Measurements from ENCODE around the gene HOXB2.
A peak's percentile ranks its signal among the peaks of the same experiment; 100 is the strongest.

Gene HOXB2

GRCh38 chr17:48539177-48539576 lies 5.7 kb downstream of the HOXB2 start:
- no peak for DNase-seq

GRCh38 chr17:48537316-48537715 lies 7.6 kb downstream of the HOXB2 start:
- DNase-seq = no peak

- peak in 1 of 2 donors; percentile 24 for DNase-seq
These were observed 8.9 kb downstream of the HOXB2 start for GRCh38 chr17:48535793-48536559.

DNA sequence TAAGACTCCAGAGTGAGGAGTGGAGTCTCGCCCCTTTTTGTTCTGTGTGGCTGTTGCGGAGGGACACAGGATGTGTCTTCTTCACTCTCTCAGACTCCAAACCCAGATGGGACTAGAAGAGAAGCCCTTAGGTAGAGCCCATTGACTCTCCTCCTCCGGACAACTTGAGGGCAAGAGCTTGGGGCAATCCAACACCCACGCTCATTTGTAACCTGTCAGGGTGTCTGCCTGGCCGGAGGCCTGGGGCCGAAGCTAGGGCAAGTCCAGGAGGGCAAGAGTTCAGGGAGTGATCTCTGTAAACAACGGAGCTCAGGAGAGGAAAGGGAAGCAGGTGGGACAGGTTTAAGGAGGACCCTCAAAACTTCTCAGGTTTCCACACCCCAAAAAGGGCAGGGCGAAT lies 12.6 kb downstream of the HOXB2 start:
- DNase-seq = no peak

DNA sequence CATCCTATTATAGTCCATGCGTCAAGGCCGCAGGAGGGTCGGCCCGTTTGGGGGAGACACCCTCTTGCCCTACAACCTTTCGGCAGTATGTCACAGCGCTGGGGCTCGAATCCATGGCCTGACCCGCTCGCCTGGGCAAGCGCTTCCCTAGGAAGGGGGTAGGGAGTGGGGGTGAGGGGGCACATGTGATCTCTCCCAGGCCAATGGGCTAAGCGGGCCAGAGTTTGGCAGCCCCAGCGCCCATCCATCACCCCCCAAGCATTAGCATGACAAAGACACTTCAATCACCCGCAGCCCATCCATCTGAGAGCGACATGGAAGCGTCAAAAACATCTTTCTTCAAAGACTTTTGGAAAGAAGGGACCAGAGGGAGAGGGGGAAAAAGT lies 14.0 kb downstream of the HOXB2 start, which contains the start of gene HOXB1:
TSS of gene HOXB1 (minus strand) at position 125 of the 386 bp plus-strand sequence. CDS start at position 18, 107 bp downstream.
- DNase-seq = no peak

- no peak for DNase-seq
These were observed 14.6 kb downstream of the HOXB2 start for GRCh38 chr17:48530208-48530886.

GRCh38 chr17:48529683-48530009 lies 15.3 kb downstream of the HOXB2 start:
- no peak for DNase-seq

DNA sequence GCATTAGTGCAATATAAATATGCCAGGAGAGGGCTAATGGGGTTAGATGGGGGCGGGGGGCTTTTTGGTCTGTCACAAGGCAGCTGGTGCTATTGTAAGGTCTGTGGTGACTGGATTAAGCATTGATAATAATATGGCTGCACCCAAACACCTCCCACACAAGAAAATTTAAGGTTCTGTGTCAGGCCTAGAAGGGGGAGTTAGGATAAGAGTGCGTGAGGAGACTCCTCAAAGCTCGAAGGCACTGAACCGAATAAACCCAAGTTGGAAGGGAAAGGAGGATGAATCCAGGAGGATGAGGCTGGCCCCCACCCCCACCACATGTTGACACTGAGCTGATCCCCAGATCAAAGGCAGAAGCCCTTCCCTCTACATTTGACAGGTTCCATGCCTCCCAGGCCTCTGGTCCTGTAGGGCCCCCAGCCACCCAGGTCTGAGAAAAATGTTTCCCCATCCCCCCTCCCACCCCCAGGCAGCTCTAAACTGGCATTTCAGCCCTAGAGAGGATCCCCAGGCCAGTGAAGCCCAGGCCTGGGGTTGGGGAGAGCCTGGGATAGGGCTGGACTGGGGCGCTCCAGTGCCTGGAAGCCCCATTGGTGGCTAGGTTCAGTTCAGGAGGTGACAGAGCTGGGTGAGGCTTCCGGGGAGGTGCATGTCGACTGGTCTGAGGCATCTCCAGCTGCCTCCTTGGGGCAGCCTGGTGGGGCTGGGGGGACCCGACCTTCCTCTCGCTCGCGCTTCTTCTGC lies 15.8 kb downstream of the HOXB2 start:
- DNase-seq = no peak

DNA sequence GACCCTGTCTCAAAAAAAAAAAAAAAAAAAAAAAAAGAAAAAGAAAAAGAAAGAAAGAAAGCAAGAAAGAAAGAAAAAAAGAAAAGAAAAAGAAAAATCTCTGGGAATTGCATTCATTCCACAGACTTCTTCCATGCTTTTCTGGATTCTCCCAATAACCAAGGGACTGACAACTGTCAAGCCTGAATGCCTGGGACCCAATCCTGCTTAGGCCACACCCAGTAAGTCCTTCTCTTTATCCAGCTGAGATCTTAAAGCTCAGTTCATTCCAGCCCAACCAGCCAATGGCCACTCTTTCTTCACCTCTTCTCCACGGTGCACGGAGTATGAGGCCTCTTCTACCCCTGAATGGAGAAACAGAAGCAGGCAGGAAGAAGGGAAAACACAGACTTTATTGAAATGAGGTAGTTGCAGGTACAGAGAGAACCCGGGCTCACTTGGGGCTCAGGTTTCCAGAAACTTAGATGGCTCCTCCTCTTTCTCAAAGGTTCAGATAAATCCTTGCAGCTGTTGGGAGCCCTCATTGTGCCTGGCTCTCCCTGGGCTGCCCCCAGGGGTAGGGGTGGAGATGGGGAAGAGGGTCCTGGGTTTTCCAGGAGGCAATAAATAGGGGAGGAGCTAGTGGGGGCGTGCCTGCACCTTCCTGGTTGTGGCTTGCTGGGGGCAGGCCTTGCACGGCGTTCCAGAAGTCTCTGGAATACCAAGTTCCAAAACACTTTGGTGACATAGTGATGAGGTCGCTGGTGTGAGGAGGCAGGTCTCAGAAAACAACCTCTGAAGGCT lies 16.6 kb downstream of the HOXB2 start:
- no peak for DNase-seq

DNA sequence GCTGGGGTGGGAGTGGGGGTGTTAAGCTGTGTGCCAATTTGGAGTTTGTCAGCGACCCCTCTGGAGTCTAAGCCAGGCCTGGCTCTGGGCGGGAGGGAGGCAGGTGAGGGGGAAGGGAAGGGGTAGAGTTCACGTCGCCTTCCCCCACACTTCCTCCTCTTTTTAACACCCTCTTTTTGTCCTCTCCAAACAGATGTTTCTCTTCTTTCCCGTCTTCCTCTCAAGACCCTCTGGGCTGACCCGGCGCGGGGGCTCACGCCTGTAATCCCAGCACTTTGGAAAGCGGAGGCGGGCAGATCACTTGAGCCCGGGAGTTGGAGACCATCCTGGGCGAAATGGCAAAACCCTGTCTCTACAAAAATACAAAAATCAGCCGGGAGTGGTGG lies 17.4 kb downstream of the HOXB2 start:
- no peak for DNase-seq

- no peak for DNase-seq
These were observed 18.0 kb downstream of the HOXB2 start for GRCh38 chr17:48526608-48527546.

GRCh38 chr17:48523010-48523409 lies 21.9 kb downstream of the HOXB2 start:
- DNase-seq = no peak

- DNase-seq = no peak
These were observed 22.8 kb downstream of the HOXB2 start for GRCh38 chr17:48522031-48522653.

DNA sequence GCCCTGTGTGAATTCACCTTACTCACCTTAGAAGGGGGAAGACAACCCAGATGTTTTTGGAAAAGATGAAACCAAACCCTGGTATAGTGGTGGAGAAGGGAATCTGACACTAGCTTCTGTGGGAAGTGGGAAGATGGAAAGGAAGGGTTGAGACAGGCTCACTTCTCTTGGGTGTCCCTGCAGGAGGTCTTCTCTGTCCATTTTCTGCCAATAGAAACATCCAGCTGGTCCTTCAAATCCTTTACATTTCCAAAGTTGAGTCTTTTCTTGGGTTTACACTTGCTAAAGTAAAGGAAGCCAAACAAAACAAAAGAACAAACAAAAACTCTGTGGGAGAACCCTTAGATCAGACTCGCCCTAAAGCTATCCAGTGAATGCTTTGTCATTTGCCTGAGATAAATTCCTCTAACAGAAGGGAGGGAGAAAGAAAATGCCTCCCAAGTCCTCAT lies 24.3 kb downstream of the HOXB2 start:
- DNase-seq = no peak

DNA sequence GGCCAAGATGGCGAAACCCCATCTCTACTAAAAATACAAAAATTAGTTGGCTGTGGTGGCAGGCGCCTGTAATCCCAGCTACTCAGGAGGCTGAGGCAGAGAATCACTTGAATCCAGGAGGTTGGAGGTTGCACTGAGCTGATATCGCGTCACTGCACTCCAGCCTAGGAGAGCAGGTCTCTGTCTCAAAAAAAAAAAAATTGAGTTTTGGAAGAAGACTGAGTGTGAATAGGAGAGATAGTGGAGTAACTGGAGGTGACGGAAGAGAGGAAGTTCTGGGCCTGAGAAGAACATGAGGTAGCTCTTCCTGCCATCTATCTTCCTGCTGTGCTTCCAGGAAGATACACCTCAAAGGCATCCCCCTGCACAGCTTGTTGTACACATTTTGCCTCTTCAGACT lies 25.5 kb downstream of the HOXB2 start:
- no peak for DNase-seq

- DNase-seq = no peak
These were observed 27.4 kb downstream of the HOXB2 start for GRCh38 chr17:48517478-48517877.

DNA sequence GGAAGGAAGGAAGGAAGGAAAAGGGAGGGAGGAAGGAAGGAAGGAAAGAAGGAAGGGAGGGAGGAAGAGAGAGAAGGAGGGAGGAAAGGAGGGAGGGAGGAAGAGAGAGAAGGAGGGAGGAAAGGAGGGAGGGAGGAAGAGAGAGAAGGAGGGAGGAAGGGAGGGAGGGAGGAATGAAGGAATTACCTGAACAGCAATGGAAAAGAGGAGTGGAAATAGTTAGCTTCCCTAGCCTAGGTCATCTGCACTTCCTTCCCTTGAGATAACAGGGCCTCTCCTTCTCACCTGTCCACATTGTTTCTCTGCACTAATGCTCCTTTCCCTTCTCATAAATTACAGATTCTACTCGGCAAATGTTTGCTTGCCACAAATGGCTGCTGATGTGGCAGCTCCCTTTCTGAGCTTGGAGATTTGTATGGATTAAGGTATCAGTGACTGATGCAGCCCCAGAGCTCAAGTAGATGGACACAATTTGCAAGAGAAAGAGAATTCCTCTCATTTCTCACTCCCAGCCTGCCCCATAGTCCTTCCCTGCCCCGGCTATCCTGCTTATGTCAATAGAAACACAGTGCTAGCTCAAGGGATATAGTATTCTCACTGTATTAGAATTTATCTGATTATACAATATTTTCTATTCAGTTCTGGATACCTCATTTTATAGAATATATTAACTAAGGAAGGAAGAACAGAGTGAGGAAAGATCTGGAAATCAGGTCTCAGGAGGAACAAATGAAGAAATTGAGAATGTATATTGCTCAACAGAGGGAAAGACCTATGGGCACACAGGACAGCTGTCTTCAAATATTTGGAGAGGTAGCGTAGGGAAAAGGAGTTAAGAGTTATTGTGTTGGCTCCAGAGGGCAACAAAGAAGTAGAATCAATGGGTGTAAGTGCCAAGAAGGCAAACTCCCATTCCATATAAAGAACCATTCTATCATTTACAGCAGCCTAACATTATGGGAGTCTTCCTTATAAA lies 28.7 kb downstream of the HOXB2 start:
- no peak for DNase-seq

- no peak for DNase-seq
These were observed 30.4 kb downstream of the HOXB2 start for GRCh38 chr17:48514477-48514876.

- DNase-seq = no peak
These were observed 31.0 kb downstream of the HOXB2 start for GRCh38 chr17:48513666-48514455.
